22Rv1 (cell line): ENCODE measurements around the gene CHRNA4.

Experiments used
- ZFX ChIP-seq: fragments of 450-650 bp; IDR thresholded peaks from 2 replicates; pipeline ENCODE4 v1.6.1; 2017; ENCODE audit warnings: antibody characterized with exemption, borderline replicate concordance
- TF ChIP-seq, protein P1 (sequence below): fragments of 450-650 bp; IDR thresholded peaks from 2 replicates; pipeline ENCODE4 v1.5.1; 2017; ENCODE audit warnings: mild to moderate bottlenecking

DNA sequence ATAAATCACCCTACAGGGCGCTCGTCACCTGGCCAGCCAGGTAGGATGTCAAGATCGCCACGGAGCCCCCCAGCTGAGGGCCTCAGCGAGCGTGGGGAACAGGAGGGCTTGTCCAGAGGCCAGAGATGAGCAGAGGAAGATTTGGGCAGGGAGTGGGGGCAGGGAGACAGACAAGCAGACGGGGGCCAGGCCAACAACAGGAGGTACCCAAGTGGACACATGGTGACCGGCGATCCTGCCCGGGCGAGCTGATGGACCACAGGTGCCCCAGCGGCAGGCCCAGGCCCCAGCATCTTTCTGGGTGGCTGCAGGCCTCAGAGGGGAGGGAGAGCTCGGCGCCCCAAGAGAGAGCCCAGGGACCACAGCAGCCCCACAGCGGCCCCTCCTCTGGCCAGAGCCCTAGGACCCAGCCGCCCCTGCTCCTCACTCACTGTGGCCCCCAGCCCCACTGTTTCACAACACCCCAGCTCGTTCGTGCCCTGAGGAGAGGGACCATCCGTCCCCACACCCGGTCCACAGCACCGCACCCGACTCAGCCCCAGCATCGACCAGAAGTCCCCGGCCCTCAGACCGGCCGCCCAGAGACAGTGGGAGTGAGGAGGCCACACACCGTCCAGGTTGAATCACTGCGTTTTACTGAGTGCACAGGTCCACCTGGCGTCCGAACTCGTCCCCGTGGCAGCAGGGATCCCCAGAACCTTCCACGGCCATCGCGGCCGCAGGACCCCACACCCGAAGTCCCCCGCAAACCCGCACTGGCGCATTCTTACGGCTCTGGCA is 38.6 kb upstream of the CHRNA4 start:
- TF ChIP-seq, protein P1, sequence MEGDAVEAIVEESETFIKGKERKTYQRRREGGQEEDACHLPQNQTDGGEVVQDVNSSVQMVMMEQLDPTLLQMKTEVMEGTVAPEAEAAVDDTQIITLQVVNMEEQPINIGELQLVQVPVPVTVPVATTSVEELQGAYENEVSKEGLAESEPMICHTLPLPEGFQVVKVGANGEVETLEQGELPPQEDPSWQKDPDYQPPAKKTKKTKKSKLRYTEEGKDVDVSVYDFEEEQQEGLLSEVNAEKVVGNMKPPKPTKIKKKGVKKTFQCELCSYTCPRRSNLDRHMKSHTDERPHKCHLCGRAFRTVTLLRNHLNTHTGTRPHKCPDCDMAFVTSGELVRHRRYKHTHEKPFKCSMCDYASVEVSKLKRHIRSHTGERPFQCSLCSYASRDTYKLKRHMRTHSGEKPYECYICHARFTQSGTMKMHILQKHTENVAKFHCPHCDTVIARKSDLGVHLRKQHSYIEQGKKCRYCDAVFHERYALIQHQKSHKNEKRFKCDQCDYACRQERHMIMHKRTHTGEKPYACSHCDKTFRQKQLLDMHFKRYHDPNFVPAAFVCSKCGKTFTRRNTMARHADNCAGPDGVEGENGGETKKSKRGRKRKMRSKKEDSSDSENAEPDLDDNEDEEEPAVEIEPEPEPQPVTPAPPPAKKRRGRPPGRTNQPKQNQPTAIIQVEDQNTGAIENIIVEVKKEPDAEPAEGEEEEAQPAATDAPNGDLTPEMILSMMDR = no peak
- no peak for TF ChIP-seq ZFX
